Measurements from ENCODE around the gene STARD7.
"Not testable (repeated sequence)": the region's sequence is repeated elsewhere in the genome, so short reads cannot be mapped to it uniquely, and the experiment has no call there.

The STARD7 gene

GRCh38 chr2:96208143-96209010 is at the start of gene STARD7:
STARD7 (minus strand) TSS chr2:96208827; CDS start chr2:96208434, 393 bp downstream.
- DNase-seq (ENCODE audit: low read depth): peak; percentile 93

GRCh38 chr2:96257744-96258143 is 49.1 kb upstream of the STARD7 start:
- DNase-seq (ENCODE audit: low read depth): not testable (repeated sequence)

- no peak for DNase-seq (ENCODE audit: low read depth)
Observed at GRCh38 chr2:96256611-96257113, 48.0 kb upstream of the STARD7 start.

- DNase-seq (ENCODE audit: low read depth): no peak
Observed at GRCh38 chr2:96254571-96254970, 45.9 kb upstream of the STARD7 start.

GRCh38 chr2:96253006-96253405 is 44.4 kb upstream of the STARD7 start:
- DNase-seq (ENCODE audit: low read depth): no peak

- no peak for DNase-seq (ENCODE audit: low read depth)
Observed at GRCh38 chr2:96252526-96252925, 43.9 kb upstream of the STARD7 start.

- DNase-seq (ENCODE audit: low read depth): peak; percentile 96
Observed at GRCh38 chr2:96251721-96252292, 43.2 kb upstream of the STARD7 start.

- no peak for DNase-seq (ENCODE audit: low read depth)
Observed at GRCh38 chr2:96250188-96250587, 41.6 kb upstream of the STARD7 start.

- no peak for DNase-seq (ENCODE audit: low read depth)
Observed at GRCh38 chr2:96249654-96250053, 41.0 kb upstream of the STARD7 start.

GRCh38 chr2:96248624-96249023 is 40.0 kb upstream of the STARD7 start:
- DNase-seq (ENCODE audit: low read depth): no peak

GRCh38 chr2:96247896-96248295 is 39.3 kb upstream of the STARD7 start:
- DNase-seq (ENCODE audit: low read depth): no peak

GRCh38 chr2:96247009-96247408 is 38.4 kb upstream of the STARD7 start:
- DNase-seq (ENCODE audit: low read depth): no peak

- no peak for DNase-seq (ENCODE audit: low read depth)
Observed at GRCh38 chr2:96245609-96246390, 37.2 kb upstream of the STARD7 start.

- DNase-seq (ENCODE audit: low read depth): no peak
Observed at GRCh38 chr2:96243843-96244242, 35.2 kb upstream of the STARD7 start.

- peak; percentile 63 for DNase-seq (ENCODE audit: low read depth)
Observed at GRCh38 chr2:96241900-96242611, 33.4 kb upstream of the STARD7 start.

GRCh38 chr2:96241227-96241626 is 32.6 kb upstream of the STARD7 start:
- no peak for DNase-seq (ENCODE audit: low read depth)

GRCh38 chr2:96240341-96241038 is 31.9 kb upstream of the STARD7 start:
- DNase-seq (ENCODE audit: low read depth): no peak

GRCh38 chr2:96239745-96240264 is 31.2 kb upstream of the STARD7 start:
- no peak for DNase-seq (ENCODE audit: low read depth)

- no peak for DNase-seq (ENCODE audit: low read depth)
Observed at GRCh38 chr2:96239091-96239490, 30.5 kb upstream of the STARD7 start.

- no peak for DNase-seq (ENCODE audit: low read depth)
Observed at GRCh38 chr2:96238266-96238665, 29.6 kb upstream of the STARD7 start.

- DNase-seq (ENCODE audit: low read depth): no peak
Observed at GRCh38 chr2:96236882-96237281, 28.3 kb upstream of the STARD7 start.
